ENCODE measurements around the gene PIK3CB. TPM values are rescaled to one million over a fixed set of nuclear protein-coding genes. Genes with fewer than 3 reads are reported as not detected.

PIK3CB gene
- total RNA-seq, 2 donors from 2014 or later, result 51.4 to 53.0 TPM

DNA sequence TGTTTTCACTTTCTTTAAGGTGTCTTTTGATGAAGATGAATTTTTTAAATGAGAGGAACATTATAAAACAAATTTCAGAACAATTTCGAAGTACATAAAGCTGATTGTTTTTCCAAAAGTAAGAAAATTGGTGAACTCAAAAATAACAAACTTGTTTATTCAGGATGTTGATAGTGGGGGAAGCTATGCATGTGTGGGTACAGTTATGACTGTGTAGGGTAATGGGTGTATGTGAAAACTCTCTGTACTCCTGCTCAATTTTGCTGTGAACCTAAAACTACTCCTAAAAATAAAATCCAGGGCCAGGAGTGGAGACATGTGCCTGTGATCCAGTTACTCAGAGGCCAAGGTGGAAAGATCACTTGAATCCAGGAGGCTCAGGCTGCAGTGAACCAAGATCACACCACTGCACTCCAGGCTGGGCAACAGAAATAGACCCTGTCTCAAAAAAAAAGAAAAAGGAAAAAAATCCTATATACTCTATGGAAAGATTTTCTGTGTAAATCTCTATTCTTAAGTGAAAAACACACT, 37.2 kb downstream of the PIK3CB start:
- Mint-ChIP-seq H3K4me1 (peaks cover 4% of the 10 kb centered on the region), H3K9me3 (no peaks in the 10 kb centered on the region), H3K4me3 (no peak overlapping the region), H3K36me3 (ENCODE audit: low read depth) (peaks cover 39% of the 10 kb centered on the region), H3K27me3 (ENCODE audit: insufficient read depth) (no peaks in the 10 kb centered on the region), H3K27ac (peak overlapping the region; percentile 17)
- H3K27ac ChIP-seq (ENCODE audit: low read depth, low read length), result no peak overlapping the region
- no peaks in the 10 kb centered on the region for H3K4me1 ChIP-seq (ENCODE audit: control insufficient read depth, insufficient read depth, low read length)
- no peaks in the 10 kb centered on the region for H3K9me3 ChIP-seq (ENCODE audit: control insufficient read depth, low read length)
- 100% methylated on average over 1 of the region's 1 CpG for WGBS, 2 experiments (ENCODE audit: insufficient coverage in 1 of 2, insufficient read length in 1 of 2)
- no peak overlapping the region for H3K4me3 ChIP-seq (ENCODE audit: low read length)
- no peak overlapping the region for H3K9ac ChIP-seq (ENCODE audit: extremely low read depth, low read length, poor library complexity, severe bottlenecking)
- no peaks in the 10 kb centered on the region for H3K27me3 ChIP-seq (ENCODE audit: control insufficient read depth, insufficient read depth, low read length, poor library complexity, severe bottlenecking)
- no peak for TF ChIP-seq CTCF (conservative IDR thresholded peaks at IDR 0.05)
- DNase-seq, result no peak
- peaks cover 50% of the 10 kb centered on the region for H3K36me3 ChIP-seq (ENCODE audit: control insufficient read depth, insufficient read depth, low read length)

DNA sequence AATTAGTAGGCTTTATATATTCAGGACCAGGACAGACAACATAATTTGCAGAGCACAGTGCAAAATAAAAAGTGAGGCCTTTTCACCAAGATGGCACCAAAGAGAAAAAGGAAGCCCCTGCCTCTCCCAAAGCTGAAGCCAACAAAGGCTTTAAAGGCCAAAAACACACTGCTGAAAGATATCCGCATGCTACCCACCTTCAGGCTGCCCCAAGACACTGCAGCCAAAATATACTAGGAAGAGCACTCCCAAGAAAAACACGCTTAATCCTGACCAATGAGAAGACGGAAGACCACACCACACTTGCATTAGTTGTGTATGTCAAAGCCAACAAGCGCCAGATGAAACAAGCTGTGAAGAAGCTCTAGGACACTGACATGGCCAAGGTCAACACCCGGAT, 38.0 kb downstream of the PIK3CB start:
- Histone ChIP-seq H3K36me3 (ENCODE audit: control insufficient read depth, insufficient read depth, low read length) (peaks cover 58% of the 10 kb centered on the region), H3K4me1 (ENCODE audit: control insufficient read depth, insufficient read depth, low read length) (no peaks in the 10 kb centered on the region), H3K27me3 (ENCODE audit: control insufficient read depth, insufficient read depth, low read length, poor library complexity, severe bottlenecking) (no peaks in the 10 kb centered on the region), H3K27ac (ENCODE audit: low read depth, low read length) (no peak overlapping the region), H3K9ac (ENCODE audit: extremely low read depth, low read length, poor library complexity, severe bottlenecking) (no peak overlapping the region), H3K4me3 (ENCODE audit: low read length) (no peak overlapping the region), H3K9me3 (ENCODE audit: control insufficient read depth, low read length) (no peaks in the 10 kb centered on the region)
- no peaks in the 10 kb centered on the region for H3K27me3 Mint-ChIP-seq (ENCODE audit: insufficient read depth)
- H3K27ac Mint-ChIP-seq, result no peak overlapping the region
- no peaks in the 10 kb centered on the region for H3K4me1 Mint-ChIP-seq
- H3K9me3 Mint-ChIP-seq, result no peaks in the 10 kb centered on the region
- WGBS, 2 experiments (ENCODE audit: insufficient coverage in 1 of 2, insufficient read length in 1 of 2), result 94 to 95% methylated on average over 4 to 5 of the region's 5 CpGs
- no peak overlapping the region for H3K4me3 Mint-ChIP-seq
- TF ChIP-seq CTCF (conservative IDR thresholded peaks at IDR 0.05), result peak; percentile 55
- peaks cover 43% of the 10 kb centered on the region for H3K36me3 Mint-ChIP-seq (ENCODE audit: low read depth)
- no peak for DNase-seq

DNA sequence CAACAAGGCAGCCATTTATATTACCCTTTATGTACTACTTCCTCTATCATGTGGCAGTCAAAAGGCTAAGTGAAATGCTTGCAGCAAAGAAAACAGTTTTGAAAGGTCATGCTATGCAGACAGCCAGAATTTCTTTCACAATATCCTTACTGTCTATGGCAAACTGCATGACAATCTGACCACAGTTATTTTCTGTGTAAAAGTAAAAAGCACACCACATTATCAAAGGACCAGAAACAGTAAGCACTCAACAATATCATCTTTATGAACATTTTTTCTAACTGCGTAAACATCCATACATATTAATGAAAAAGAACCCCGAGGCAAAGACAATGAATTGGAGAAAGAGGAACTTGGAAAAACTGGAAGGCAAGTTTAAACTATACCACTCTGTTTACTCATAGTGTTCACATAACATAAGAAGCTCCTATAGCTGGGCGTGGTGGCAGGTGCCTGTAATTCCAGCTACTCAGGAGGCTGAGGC, 47.9 kb downstream of the PIK3CB start:
- Histone ChIP-seq H3K27ac (ENCODE audit: low read depth, low read length) (peak overlapping the region; percentile 49), H3K4me1 (ENCODE audit: control insufficient read depth, insufficient read depth, low read length) (no peaks in the 10 kb centered on the region), H3K9ac (ENCODE audit: extremely low read depth, low read length, poor library complexity, severe bottlenecking) (no peak overlapping the region), H3K9me3 (ENCODE audit: control insufficient read depth, low read length) (no peaks in the 10 kb centered on the region), H3K36me3 (ENCODE audit: control insufficient read depth, insufficient read depth, low read length) (peaks cover 69% of the 10 kb centered on the region), H3K27me3 (ENCODE audit: control insufficient read depth, insufficient read depth, low read length, poor library complexity, severe bottlenecking) (no peaks in the 10 kb centered on the region), H3K4me3 (ENCODE audit: low read length) (no peak overlapping the region)
- no peak for TF ChIP-seq CTCF (conservative IDR thresholded peaks at IDR 0.05)
- DNase-seq, result no peak
- no peak overlapping the region for H3K27ac Mint-ChIP-seq
- peaks cover 20% of the 10 kb centered on the region for H3K9me3 Mint-ChIP-seq
- H3K4me1 Mint-ChIP-seq, result peaks cover 2% of the 10 kb centered on the region
- peaks cover 60% of the 10 kb centered on the region for H3K36me3 Mint-ChIP-seq (ENCODE audit: low read depth)
- WGBS, 2 experiments (ENCODE audit: insufficient coverage in 1 of 2, insufficient read length in 1 of 2), result 80 to 92% methylated on average over 1 to 3 of the region's 3 CpGs
- no peaks in the 10 kb centered on the region for H3K27me3 Mint-ChIP-seq (ENCODE audit: insufficient read depth)
- H3K4me3 Mint-ChIP-seq, result no peak overlapping the region

All from endodermal cell (in vitro differentiated cells).